Fibroblast of the aortic adventitia (primary cell): ENCODE results near the gene SERHL2. TPM values are rescaled to one million over a fixed set of nuclear protein-coding genes. Genes with fewer than 3 reads are reported as not detected.
"Not testable (repeated sequence)": the region's sequence is repeated elsewhere in the genome, so short reads cannot be mapped to it uniquely, and the experiment has no call there.

ENCODE experiments used
- DNase-seq: peaks from one replicate; pipeline ENCODE4 v3.0.0-alpha.2; 2010; ENCODE audit warnings: low read depth
- H3K4me3 ChIP-seq: 2 replicates; pipeline ENCODE4 v1.5.1; 2011; ENCODE audit warnings: low read depth, mild to moderate bottlenecking, control low read depth, low read length, moderate library complexity
- total RNA-seq: library from RNA; depleted of rRNA; stranded (reverse); fragments of >200 nt; gene quantifications from 2 replicates; pipeline ENCODE4 v1.2.3, GENCODE V29; 2012; ENCODE audit warnings: low replicate concordance
- TF ChIP-seq, protein P1 (sequence below): IDR thresholded peaks from 2 replicates; pipeline ENCODE4 v1.5.1; 2011; ENCODE audit warnings: mild to moderate bottlenecking, low read length, control low read depth, inconsistent platforms; ENCODE audit not compliant: insufficient read depth

The SERHL2 gene
- total RNA-seq, 1 donor: 2.2 TPM

DNA sequence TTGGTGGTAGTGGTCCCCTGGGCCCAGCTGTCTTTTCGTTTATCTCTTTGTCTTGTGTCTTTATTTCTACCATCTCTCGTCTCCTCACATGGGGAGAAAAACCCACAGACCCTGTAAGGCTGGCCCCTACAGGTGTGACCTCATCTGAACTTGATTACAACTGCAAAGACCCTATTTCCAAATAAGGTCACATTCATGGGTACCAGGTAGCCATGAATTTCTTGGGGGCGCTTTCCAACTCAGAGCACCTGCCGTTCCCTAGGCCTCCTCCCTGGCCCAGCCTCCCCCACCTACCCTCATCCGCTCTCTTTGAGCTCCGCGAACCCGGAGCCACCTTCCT, 20.1 kb upstream of the SERHL2 start:
- H3K4me3 ChIP-seq: no peak overlapping the region
- TF ChIP-seq, protein P1, sequence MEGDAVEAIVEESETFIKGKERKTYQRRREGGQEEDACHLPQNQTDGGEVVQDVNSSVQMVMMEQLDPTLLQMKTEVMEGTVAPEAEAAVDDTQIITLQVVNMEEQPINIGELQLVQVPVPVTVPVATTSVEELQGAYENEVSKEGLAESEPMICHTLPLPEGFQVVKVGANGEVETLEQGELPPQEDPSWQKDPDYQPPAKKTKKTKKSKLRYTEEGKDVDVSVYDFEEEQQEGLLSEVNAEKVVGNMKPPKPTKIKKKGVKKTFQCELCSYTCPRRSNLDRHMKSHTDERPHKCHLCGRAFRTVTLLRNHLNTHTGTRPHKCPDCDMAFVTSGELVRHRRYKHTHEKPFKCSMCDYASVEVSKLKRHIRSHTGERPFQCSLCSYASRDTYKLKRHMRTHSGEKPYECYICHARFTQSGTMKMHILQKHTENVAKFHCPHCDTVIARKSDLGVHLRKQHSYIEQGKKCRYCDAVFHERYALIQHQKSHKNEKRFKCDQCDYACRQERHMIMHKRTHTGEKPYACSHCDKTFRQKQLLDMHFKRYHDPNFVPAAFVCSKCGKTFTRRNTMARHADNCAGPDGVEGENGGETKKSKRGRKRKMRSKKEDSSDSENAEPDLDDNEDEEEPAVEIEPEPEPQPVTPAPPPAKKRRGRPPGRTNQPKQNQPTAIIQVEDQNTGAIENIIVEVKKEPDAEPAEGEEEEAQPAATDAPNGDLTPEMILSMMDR: no peak
- DNase-seq: no peak

DNA sequence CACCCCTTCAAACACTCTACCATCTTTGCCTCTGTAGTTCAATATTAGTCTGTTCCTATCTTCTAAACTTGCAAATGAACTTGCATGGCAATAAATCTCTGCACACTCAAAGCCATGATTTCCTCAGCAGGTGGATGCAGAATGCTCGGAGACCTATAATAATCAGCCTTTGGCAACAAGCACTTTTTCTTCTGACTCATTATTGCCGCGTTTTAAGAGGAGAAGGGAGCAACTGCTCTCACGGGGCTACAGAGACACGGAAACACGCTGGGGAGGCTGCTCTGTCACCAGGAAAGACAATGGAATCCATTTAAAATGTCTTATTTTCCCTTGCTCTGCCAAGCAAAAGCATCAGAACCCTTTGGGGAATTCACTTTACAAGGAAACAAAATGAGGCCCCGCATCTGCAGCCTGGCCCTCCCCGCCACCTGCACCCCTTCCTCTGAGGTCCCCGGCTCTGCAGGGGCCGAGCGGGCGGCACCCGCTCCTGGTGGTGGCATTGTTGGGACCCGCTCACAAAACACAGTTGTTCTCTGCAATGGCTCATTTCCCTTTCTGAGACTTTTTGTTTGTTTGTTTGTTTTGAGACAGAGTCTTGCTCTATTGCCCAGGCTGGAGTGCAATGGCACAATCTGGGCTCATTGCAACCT, 18.5 kb upstream of the SERHL2 start:
- not testable (repeated sequence) for H3K4me3 ChIP-seq, DNase-seq

DNA sequence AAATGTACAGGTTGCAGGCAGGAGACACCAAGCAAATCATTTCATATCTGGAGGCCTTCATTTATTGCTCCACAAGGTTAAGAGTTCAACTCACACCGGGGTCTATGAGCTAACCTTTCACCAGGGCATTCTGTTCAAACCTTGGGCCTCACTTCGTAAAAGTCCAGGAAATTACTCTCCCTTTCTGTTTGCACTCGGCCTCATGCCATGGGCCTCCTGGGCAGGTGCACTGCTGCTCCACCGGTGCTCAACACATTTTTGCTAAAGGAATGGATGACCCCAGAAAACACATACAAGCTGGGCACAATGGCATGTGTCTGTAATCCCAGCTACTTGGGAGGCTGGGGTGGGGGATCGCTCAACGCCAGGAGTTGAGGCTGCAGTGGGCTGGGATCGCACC, 17.6 kb upstream of the SERHL2 start:
- H3K4me3 ChIP-seq: no peak overlapping the region
- TF ChIP-seq, protein P1: no peak
- DNase-seq: no peak

DNA sequence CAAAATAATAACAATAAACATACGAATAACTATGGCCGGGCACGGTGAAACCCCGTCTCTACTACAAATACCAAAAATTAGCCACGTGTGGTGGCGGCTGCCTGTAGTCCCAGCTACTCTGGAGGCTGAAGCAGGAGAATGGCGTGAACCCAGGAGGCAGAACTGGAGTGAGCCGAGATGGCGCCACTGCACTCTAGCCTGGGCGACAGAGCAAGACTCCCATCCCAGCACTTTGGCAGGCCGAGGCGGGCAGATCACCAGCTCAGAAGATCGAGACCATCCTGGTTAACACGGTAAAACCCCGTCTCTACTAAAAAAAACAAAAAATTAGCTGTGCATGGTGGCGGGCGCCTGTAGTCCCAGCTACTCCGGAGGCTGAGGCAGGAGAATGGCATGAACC, 17.1 kb upstream of the SERHL2 start:
- not testable (repeated sequence) for H3K4me3 ChIP-seq, DNase-seq

DNA sequence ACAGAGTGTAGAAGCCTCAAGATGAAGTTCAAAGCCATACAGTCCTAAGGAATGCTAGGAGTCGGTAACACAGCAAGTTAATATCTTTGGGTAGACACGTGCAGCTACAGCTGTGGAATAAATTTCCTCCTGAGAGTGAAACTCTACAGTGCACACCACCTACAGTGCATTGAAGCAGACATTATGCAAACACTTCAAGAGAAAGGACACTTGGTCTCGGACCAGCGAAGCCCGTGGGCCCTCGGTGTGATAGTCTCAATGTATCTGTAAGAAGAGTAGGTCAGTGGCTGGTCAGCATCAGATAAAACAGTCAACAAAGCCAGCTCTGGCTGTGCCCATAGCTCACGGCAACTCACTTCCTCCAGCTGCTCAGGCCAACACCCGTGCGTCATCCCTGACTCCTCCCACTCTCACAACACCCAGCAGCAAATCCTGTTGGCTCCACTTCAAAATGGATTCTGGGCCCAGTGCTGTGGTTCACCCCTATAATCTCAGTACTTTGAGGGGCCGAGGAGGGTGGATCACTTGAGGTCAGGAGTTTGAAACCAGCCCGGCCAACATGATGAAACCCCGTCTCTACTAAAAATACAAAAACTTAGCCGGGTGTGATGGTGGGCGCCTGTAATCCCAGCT, 16.4 kb upstream of the SERHL2 start:
- H3K4me3 ChIP-seq: not testable (repeated sequence)
- DNase-seq: peak; percentile 62

DNA sequence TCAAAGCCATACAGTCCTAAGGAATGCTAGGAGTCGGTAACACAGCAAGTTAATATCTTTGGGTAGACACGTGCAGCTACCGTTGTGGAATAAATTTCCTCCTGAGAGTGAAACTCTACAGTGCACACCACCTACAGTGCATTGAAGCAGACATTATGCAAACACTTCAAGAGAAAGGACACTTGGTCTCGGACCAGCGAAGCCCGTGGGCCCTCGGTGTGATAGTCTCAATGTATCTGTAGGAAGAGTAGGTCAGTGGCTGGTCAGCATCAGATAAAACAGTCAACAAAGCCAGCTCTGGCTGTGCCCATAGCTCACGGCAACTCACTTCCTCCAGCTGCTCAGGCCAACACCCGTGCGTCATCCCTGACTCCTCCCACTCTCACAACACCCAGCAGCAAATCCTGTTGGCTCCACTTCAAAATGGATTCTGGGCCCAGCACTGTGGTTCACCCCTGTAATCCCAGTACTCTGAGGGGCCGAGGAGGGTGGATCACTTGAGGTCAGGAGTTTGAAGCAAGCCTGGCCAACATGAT, 14.5 kb upstream of the SERHL2 start:
- peak; percentile 79 for DNase-seq
- H3K4me3 ChIP-seq: not testable (repeated sequence)

DNA sequence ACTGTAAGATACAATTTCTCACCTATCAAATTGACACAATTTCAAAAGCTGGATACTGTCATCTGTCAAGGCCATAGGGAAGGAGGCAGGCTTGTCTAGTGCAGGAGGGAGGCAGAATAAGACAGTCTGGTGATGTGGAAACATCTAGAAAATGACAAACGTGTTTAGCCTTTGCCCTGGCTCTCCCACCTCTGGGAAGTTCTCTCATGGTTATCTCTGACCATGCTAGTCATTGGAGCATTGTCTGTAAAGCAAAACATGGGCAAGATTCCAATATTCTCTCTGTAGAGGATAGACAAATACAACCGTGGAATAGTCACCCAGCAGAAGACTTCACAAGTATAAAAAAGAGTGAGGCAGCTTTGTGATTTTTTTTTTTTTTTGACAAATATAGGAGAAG, 9.1 kb upstream of the SERHL2 start:
- peak; percentile 74 for DNase-seq
- H3K4me3 ChIP-seq: no peak overlapping the region
- TF ChIP-seq, protein P1: no peak

DNA sequence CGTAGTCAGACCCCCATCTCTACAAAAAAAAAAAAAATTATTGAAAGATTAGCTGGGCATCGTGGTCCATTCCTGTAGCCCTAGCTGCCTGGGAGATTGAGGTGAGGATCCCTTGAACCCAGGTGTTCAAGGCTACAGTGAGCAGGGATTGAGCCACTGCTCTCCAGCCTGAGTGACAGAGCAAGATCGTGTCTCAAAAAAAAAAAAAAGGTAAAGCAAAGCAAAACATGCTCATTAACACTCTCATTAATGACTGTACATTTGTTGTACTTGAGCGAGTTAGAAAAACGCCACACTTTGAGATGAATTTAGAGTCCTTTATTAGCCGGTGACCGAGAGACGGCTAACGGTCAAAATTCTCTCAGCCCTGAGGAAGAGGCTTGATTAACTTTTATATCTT, 6.2 kb upstream of the SERHL2 start:
- H3K4me3 ChIP-seq: no peak overlapping the region
- DNase-seq: no peak
- TF ChIP-seq, protein P1: no peak

DNA sequence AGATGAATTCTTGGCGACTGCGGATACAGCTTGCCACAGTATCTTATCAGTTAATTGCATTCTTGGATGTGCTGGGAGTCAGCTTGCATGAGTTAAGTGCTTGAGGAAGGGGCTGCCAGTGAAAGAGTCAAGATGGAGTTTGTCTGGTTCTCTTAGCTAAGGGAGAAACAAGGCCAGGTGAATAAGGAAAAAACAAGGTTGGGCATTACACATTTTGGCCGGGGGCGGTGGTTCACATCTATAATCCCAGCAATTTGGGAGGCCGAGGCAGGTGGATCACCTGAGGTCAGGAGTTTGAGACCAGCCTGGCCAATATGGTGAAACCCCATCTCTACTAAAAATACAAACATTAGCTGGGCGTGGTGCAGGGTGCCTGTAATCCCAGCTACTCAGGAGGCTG, 5.6 kb upstream of the SERHL2 start:
- not testable (repeated sequence) for H3K4me3 ChIP-seq, DNase-seq
